NK-92 treated with Interleukin-12 subunit alpha and Interleukin-12 subunit beta, amount 100 ng/mL, for 24 hours (cell line): ENCODE data around the gene CAB39L.

Experiments used
- DNase-seq: peaks from one replicate; lab custom pipeline; 2025; lab: John Stamatoyannopoulos, UW

CAB39L gene

GRCh38 chr13:49399801-49400472, 43.9 kb downstream of the CAB39L start:
- no peak for DNase-seq

- DNase-seq, result no peak
Observed at GRCh38 chr13:49395878-49396380, 47.9 kb downstream of the CAB39L start.

GRCh38 chr13:49395451-49395865, 48.4 kb downstream of the CAB39L start:
- DNase-seq, result no peak

GRCh38 chr13:49388091-49388635, 55.7 kb downstream of the CAB39L start:
- no peak for DNase-seq

GRCh38 chr13:49386664-49387063, 57.2 kb downstream of the CAB39L start:
- no peak for DNase-seq

- DNase-seq, result no peak
Observed at GRCh38 chr13:49376121-49376520, 67.7 kb downstream of the CAB39L start.

GRCh38 chr13:49374585-49375290, 69.1 kb downstream of the CAB39L start:
- no peak for DNase-seq

- no peak for DNase-seq
Observed at GRCh38 chr13:49373716-49374115, 70.1 kb downstream of the CAB39L start.

GRCh38 chr13:49371943-49372613, 71.8 kb downstream of the CAB39L start:
- no peak for DNase-seq

GRCh38 chr13:49370371-49370770, 73.5 kb downstream of the CAB39L start:
- DNase-seq, result no peak

- no peak for DNase-seq
Observed at GRCh38 chr13:49369866-49370265, 74.0 kb downstream of the CAB39L start.

GRCh38 chr13:49368688-49369087, 75.2 kb downstream of the CAB39L start:
- DNase-seq, result no peak

- DNase-seq, result no peak
Observed at GRCh38 chr13:49367640-49368422, 76.0 kb downstream of the CAB39L start.

- no peak for DNase-seq
Observed at GRCh38 chr13:49366841-49367240, 77.0 kb downstream of the CAB39L start.

GRCh38 chr13:49357694-49358093, 86.2 kb downstream of the CAB39L start:
- DNase-seq, result no peak

GRCh38 chr13:49356223-49356622, 87.6 kb downstream of the CAB39L start:
- no peak for DNase-seq

- no peak for DNase-seq
Observed at GRCh38 chr13:49354719-49355118, 89.1 kb downstream of the CAB39L start.

- DNase-seq, result no peak
Observed at GRCh38 chr13:49353908-49354307, 90.0 kb downstream of the CAB39L start.

- no peak for DNase-seq
Observed at GRCh38 chr13:49351871-49352270, 92.0 kb downstream of the CAB39L start.

- no peak for DNase-seq
Observed at GRCh38 chr13:49348751-49349150, 95.1 kb downstream of the CAB39L start.

GRCh38 chr13:49347650-49348385, 96.0 kb downstream of the CAB39L start:
- no peak for DNase-seq
